Astrocyte of the cerebellum (primary cell): ENCODE data around the gene ACVR2B.

Experiments
- DNase-seq: peaks from one replicate; pipeline ENCODE4 v3.0.0-alpha.2; 2011; ENCODE audit warnings: low read depth
- H3K4me3 ChIP-seq: 2 replicates; pipeline ENCODE4 v1.5.1; 2011; ENCODE audit warnings: mild to moderate bottlenecking, low read depth, low read length, moderate library complexity
- CTCF ChIP-seq: IDR thresholded peaks from 2 replicates; pipeline ENCODE4 v1.5.1; 2012; ENCODE audit warnings: low read length, low read depth, moderate library complexity, mild to moderate bottlenecking; ENCODE audit errors: missing control alignments
- in situ Hi-C: cut with HindIII; loops from 2 replicates; pipeline ENCODE4 v1.10.0; 2017; ENCODE audit warnings: low sequenced_read_pairs

ACVR2B gene

GRCh38 chr3:38516669-38517068, 63.0 kb downstream of the ACVR2B start:
- no peak for TF ChIP-seq CTCF
- DNase-seq: no peak
- in situ Hi-C loops: loop anchor here (10.0 to 25.0 kb wide), 2 partner anchors 78 to 321 kb away; no protein-coding TSS in a partner anchor

GRCh38 chr3:38519000-38519399, 65.3 kb downstream of the ACVR2B start:
- no peak overlapping the region for H3K4me3 ChIP-seq
- in situ Hi-C loops: loop anchor here (10.0 to 25.0 kb wide), 2 partner anchors 76 to 318 kb away; no protein-coding TSS in a partner anchor
- DNase-seq: no peak
- TF ChIP-seq CTCF: no peak

More at GRCh38 chr3:38516669-38517068, 63.0 kb downstream of the ACVR2B start:
- H3K4me3 ChIP-seq: no peak overlapping the region

GRCh38 chr3:38519651-38520050, 66.0 kb downstream of the ACVR2B start:
- in situ Hi-C loops: loop anchor here (10.0 to 25.0 kb wide), 2 partner anchors 75 to 318 kb away; no protein-coding TSS in a partner anchor
- TF ChIP-seq CTCF: no peak
- H3K4me3 ChIP-seq: no peak overlapping the region
- DNase-seq: no peak

GRCh38 chr3:38521391-38521987, 67.8 kb downstream of the ACVR2B start:
- H3K4me3 ChIP-seq: no peak overlapping the region
- in situ Hi-C loops: loop anchor here (25.0 kb wide), 1 partner anchor 316 kb away; no protein-coding TSS in a partner anchor
- peak; percentile 89 for TF ChIP-seq CTCF
- peak; percentile 78 for DNase-seq

- in situ Hi-C loops: loop anchor here (25.0 kb wide), 1 partner anchor 315 kb away; no protein-coding TSS in a partner anchor
- no peak for DNase-seq
- TF ChIP-seq CTCF: no peak
- H3K4me3 ChIP-seq: no peak overlapping the region
Observed at GRCh38 chr3:38522002-38522401, 68.3 kb downstream of the ACVR2B start.

GRCh38 chr3:38524141-38524739, 70.5 kb downstream of the ACVR2B start:
- in situ Hi-C loops: loop anchor here (25.0 kb wide), 1 partner anchor 313 kb away; no protein-coding TSS in a partner anchor
- no peak for TF ChIP-seq CTCF
- no peak overlapping the region for H3K4me3 ChIP-seq
- DNase-seq: no peak
